NCI-H2196 (cell line): ENCODE data around the gene BTBD10.

Experiments
- DNase-seq: peaks from one replicate; lab custom pipeline; 2025; ENCODE audit not compliant: unreplicated experiment; lab: John Stamatoyannopoulos, UW

Gene BTBD10

DNA sequence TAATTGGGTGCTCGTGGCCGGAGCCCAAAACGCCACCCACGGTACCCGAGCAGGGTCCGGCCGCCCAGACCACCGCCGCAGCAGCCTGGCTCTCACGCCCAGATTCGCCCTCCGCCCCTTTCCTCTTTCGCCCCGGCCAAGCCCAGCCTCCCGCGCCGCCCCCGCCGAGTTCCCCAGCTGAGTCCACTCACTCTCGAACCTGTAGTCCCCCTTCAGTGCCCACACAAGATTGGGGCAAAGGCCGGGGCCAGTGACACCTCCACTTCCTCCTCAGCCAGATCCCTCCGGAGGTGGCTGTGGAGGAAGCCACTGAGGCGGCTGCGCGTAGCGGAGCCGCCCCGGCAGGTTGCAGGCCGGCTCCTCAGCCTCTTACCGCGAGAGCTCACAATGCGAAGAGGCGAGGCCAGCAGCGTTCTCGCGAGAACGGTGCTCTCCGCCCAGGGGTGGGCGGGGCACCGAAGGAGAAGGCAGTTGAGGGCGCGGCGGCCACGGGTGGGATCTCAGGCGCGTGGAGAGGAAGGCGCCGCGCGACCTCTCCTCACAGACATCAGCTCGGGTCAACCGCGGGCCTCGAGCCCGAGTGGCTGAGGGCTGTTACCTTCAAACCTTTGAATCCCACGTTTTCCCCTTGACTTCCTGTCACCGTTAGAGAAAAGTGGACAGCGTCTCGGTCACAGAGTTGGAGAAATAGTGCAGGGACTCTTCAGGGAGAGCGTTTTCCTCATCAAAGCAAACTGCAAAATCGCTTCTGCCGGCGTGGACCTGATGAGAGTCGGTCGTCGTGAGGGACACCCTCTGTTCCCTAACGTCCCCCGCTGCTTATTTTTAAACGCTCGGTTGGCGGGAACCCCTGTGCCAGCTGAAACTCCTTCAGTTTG is at the start of gene BTBD10:
TSS of gene BTBD10 (minus strand) at position 322 of the 878 bp plus-strand sequence. CDS start 18,098 bp downstream, outside the sequence.
- peak; percentile 96 for DNase-seq

- DNase-seq, result no peak
These were observed 40.4 kb upstream of the BTBD10 start for GRCh38 chr11:13503393-13503792.

GRCh38 chr11:13502492-13502891 is 39.5 kb upstream of the BTBD10 start:
- no peak for DNase-seq

- DNase-seq, result no peak
These were observed 32.9 kb upstream of the BTBD10 start, which contains the start of gene PTH for GRCh38 chr11:13495929-13496328. TSS of gene PTH (minus strand) at chr11:13495997. CDS start at chr11:13492855, 3,142 bp downstream.

DNA sequence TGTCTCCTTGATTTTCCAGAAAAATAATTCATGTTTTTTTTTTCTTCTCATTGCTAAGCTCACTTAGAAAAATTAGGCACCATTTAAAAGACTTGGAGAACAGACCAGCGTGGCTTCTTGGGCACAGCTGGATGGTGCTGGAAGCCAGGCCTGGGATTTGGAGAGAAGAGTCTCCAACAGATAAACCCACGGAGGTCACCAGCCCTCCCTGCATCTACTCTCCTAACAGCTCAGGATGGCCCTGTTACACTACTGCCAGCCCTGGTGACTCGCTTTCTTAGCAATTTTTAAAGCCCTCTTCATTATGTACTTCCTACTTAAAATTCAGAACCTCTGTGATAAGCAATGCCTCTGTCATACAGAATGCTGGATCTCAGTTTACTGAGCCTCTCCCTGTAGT is 31.0 kb upstream of the BTBD10 start:
- DNase-seq, result no peak

- DNase-seq, result no peak
These were observed 24.6 kb upstream of the BTBD10 start for GRCh38 chr11:13487661-13488030.

- DNase-seq, result no peak
These were observed 24.1 kb upstream of the BTBD10 start for GRCh38 chr11:13486926-13487660.

- DNase-seq, result no peak
These were observed 17.2 kb upstream of the BTBD10 start for GRCh38 chr11:13480198-13480597.

- no peak for DNase-seq
These were observed 16.7 kb upstream of the BTBD10 start for GRCh38 chr11:13479688-13480087.

DNA sequence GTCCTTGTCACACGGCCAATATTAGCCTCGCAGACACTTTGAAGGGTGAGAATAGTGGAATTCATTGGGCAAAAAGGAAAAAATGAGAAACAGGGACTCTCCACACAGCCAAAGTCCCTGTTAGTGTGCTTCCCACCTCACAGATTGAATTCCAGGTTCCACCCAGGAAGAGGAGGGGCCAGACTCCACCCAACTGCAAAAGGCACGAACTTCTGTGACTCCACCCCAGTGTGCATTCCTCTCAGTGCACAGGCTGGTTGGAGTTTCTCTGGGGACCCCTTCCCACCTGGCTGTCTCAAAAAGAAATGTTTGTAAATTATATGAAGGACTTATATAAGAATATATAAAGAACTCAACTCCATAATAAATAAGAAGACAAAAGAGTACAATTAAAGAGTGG is 12.1 kb upstream of the BTBD10 start:
- DNase-seq, result no peak

DNA sequence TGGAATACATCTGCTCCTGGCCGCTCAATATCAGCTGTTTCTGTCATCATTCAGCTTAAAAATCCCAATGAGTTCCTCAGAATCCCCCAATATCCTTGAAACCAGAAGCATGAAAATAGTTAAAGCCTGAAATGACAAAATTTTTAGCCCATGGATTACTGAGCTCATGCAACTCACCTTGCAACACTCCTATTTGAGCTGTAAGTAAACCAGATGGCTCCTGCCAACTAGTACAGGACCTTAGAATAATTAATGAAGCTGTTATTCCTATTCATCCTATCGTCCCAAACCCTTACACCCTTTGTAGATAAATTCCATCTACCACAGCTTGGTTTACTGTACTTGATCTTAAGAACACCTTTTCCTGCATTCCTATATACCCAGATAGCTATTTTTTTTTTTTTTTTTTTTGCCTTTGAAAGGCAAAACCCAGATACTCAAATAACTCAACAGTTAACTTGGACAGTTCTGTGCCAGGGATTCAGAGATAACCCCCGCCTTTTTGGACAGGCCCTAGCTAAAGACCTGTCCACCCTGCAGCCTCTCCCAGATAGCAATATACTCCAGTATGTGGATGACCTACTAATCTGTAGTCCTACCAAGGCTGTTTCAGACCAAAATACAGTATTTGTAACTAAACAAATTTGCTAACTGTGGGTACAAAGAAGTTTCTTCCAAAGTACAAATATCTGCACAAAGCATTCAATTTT is 10.1 kb upstream of the BTBD10 start:
- DNase-seq, result no peak

DNA sequence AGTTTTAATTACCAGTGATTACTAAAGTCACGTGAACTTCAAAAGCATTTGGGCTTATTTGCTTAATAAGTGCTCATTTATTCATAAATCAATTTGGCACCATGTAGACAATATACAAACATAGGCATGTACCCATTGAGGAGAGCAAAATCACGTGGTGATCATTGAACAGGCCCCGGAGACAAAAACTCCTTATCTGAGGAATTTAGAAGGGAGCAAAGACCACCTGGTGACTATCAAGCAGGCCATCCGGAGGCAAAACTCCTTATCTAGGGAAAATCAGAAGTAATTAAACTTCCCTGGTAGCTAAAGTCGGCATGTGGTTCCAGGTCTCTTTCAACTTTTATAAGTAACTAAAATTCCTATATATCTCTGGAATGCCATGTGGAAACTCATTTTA is 5.7 kb upstream of the BTBD10 start:
- no peak for DNase-seq

GRCh38 chr11:13465909-13466371 is 2.9 kb upstream of the BTBD10 start:
- peak; percentile 38 for DNase-seq

GRCh38 chr11:13463779-13464290 is 813 bp upstream of the BTBD10 start:
- DNase-seq, result no peak

GRCh38 chr11:13462311-13462900 is 616 bp downstream of the BTBD10 start:
- DNase-seq, result peak; percentile 42

DNA sequence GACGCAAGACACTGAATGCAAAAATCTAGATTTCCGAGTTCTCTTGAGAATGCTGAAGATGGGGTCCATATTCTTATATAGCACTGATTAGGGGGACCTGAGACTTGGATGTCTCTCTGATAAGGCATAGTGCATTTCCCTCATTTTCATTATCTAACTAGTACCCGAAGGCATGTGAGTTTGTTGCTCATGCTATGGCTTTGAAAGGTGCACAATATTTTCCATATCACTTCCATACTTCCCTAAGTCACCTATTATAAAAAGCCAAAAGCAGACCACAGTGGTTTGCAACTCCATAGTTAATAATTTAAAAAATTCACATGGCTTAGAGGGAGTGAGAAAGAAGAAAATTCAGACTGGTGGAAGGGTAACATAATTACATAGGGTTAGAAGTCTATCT is 1.7 kb downstream of the BTBD10 start:
- no peak for DNase-seq

- DNase-seq, result no peak
These were observed 12.1 kb downstream of the BTBD10 start for GRCh38 chr11:13450832-13451397.

- DNase-seq, result no peak
These were observed 13.5 kb downstream of the BTBD10 start for GRCh38 chr11:13449522-13449921.

GRCh38 chr11:13448876-13449275 is 14.1 kb downstream of the BTBD10 start:
- DNase-seq, result no peak

- DNase-seq, result no peak
These were observed 16.6 kb downstream of the BTBD10 start for GRCh38 chr11:13446444-13446843.
